Astrocyte (in vitro differentiated cells and primary cell): ENCODE measurements around the gene TNFRSF12A. TPM values are rescaled to one million over a fixed set of nuclear protein-coding genes. Genes with fewer than 3 reads are reported as not detected.

Experiments used
- DNase-seq: peaks from one replicate; pipeline ENCODE4 v3.0.0-alpha.2; 2010; ENCODE audit warnings: low read depth
- FAIRE-seq: peaks from 2 replicates; lab custom pipeline; 2011; peaks lifted over from hg19 to GRCh38; lab: Jason Lieb, UNC
- H2AFZ ChIP-seq: 2 replicates; pipeline ENCODE4 v1.6.0; 2012; ENCODE audit warnings: low read depth, low read length, inconsistent platforms
- H3K27ac ChIP-seq: 2 replicates; pipeline ENCODE4 v1.5.1; 2011; ENCODE audit warnings: low read depth, low read length, inconsistent platforms
- H3K27me3 ChIP-seq: 2 replicates; pipeline ENCODE4 v1.6.0; 2011; ENCODE audit warnings: low read length, inconsistent platforms; ENCODE audit not compliant: insufficient read depth
- H3K36me3 ChIP-seq: 2 replicates; pipeline ENCODE4 v1.5.1; 2011; ENCODE audit warnings: low read length, inconsistent platforms; ENCODE audit not compliant: insufficient read depth
- H3K4me1 ChIP-seq: 2 replicates; pipeline ENCODE4 v1.5.1; 2011; ENCODE audit warnings: low read length, inconsistent platforms; ENCODE audit not compliant: insufficient read depth
- H3K4me2 ChIP-seq: 2 replicates; pipeline ENCODE4 v1.6.0; 2012; ENCODE audit warnings: low read length, inconsistent platforms
- H3K4me3 ChIP-seq: 2 replicates; pipeline ENCODE4 v1.5.1; 2011; ENCODE audit warnings: low read depth, mild to moderate bottlenecking, low read length, inconsistent platforms; ENCODE audit not compliant: insufficient read depth
- H3K79me2 ChIP-seq: 2 replicates; pipeline ENCODE4 v1.6.0; 2012; ENCODE audit warnings: mild to moderate bottlenecking, low read length, inconsistent platforms; ENCODE audit not compliant: insufficient read depth
- H3K9ac ChIP-seq: 2 replicates; pipeline ENCODE4 v1.6.0; 2012; ENCODE audit warnings: mild to moderate bottlenecking, low read length, inconsistent platforms
- H3K9me3 ChIP-seq: 2 replicates; pipeline ENCODE4 v1.5.1; 2012; ENCODE audit warnings: low read depth, mild to moderate bottlenecking, low read length, inconsistent platforms; ENCODE audit not compliant: insufficient read depth
- H4K20me1 ChIP-seq: 2 replicates; pipeline ENCODE4 v1.6.0; 2012; ENCODE audit warnings: low read length, inconsistent platforms; ENCODE audit not compliant: insufficient read depth
- H3K27ac Mint-ChIP-seq: one replicate; pipeline ENCODE4 v1.8.0; 2021; ENCODE audit warnings: mild to moderate bottlenecking, mixed read lengths; ENCODE audit not compliant: unreplicated experiment
- H3K27me3 Mint-ChIP-seq: one replicate; pipeline ENCODE4 v1.8.0; 2021; ENCODE audit warnings: low read depth, mixed read lengths; ENCODE audit not compliant: unreplicated experiment
- H3K36me3 Mint-ChIP-seq: one replicate; pipeline ENCODE4 v1.8.0; 2021; ENCODE audit warnings: low read depth, mixed read lengths; ENCODE audit not compliant: unreplicated experiment
- H3K4me1 Mint-ChIP-seq: one replicate; pipeline ENCODE4 v1.8.0; 2021; ENCODE audit warnings: low read depth, mixed read lengths; ENCODE audit not compliant: unreplicated experiment
- H3K4me3 Mint-ChIP-seq: one replicate; pipeline ENCODE4 v1.8.0; 2021; ENCODE audit warnings: mild to moderate bottlenecking, moderate library complexity, mixed read lengths; ENCODE audit not compliant: unreplicated experiment
- H3K9me3 Mint-ChIP-seq: one replicate; pipeline ENCODE4 v1.8.0; 2021; ENCODE audit warnings: mild to moderate bottlenecking, mixed read lengths; ENCODE audit not compliant: unreplicated experiment
- CTCF ChIP-seq: IDR thresholded peaks from 2 replicates; pipeline ENCODE4 v1.5.1; 2011; ENCODE audit warnings: low read depth, mild to moderate bottlenecking, inconsistent platforms, low read length, moderate library complexity; ENCODE audit not compliant: insufficient read depth
- EZH2 ChIP-seq: IDR thresholded peaks from 2 replicates; pipeline ENCODE4 v1.6.1; 2012; ENCODE audit warnings: mild to moderate bottlenecking, low read length, inconsistent platforms; ENCODE audit not compliant: insufficient read depth
- total RNA-seq: library from RNA; stranded (reverse); gene quantifications from 2 replicates; pipeline ENCODE4 v1.2.1, GENCODE V29; 2021

The TNFRSF12A gene
- total RNA-seq, 1 donor from 2014 or later = 262 TPM

DNA sequence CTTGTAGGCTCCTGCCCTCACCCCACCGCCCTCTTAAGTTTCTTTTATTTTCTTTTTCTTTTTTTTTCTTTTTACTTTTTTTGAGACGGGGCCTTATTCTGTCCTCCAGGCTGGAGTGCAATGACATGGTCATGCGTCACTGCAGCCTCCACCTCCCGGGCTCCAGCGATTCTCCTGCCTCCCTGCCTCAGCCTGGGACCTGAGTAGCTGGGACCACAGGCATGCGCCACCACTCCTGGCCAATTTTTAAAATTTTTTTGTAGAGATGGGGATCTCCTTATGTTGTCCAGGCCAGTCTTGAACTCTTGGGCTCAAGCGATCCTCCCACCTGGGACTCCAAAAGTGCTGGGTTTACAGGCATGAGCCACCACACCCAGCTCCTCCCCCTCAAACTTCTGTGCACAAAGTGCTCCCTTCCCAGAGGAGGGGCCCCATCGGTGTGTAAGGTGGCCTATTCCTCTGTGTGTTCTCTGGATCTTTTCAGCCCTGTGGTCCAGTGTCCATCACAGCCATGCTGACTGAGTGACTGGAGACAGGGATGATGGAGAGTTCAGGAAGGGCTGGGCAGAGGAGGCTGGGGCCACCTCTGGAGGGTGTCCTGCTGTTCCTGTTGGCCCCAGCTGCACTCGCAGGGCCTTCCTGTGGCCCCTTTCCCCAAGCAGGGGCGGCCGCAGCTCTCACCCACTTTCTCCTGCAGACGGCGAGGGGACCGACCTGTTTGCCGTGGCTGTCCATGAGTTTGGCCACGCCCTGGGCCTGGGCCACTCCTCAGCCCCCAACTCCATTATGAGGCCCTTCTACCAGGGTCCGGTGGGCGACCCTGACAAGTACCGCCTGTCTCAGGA is 36.4 kb downstream of the TNFRSF12A start:
- H3K36me3 ChIP-seq = no peaks in the 10 kb centered on the region
- H3K27ac ChIP-seq = no peak overlapping the region
- peaks cover 10% of the 10 kb centered on the region for H3K4me1 ChIP-seq
- peaks cover 10% of the 10 kb centered on the region for H3K36me3 Mint-ChIP-seq
- no peak for FAIRE-seq
- H3K4me2 ChIP-seq = no peak overlapping the region
- H3K9me3 ChIP-seq = no peaks in the 10 kb centered on the region
- TF ChIP-seq CTCF (no peak), EZH2 (no peak)
- H3K79me2 ChIP-seq = no peaks in the 10 kb centered on the region
- H3K27ac Mint-ChIP-seq = no peak overlapping the region
- H2AFZ ChIP-seq = no peak overlapping the region
- no peaks in the 10 kb centered on the region for H3K27me3 ChIP-seq
- H3K4me1 Mint-ChIP-seq = no peaks in the 10 kb centered on the region
- peaks cover 3% of the 10 kb centered on the region for H4K20me1 ChIP-seq
- no peak overlapping the region for H3K9ac ChIP-seq
- no peak for DNase-seq
- peaks cover 3% of the 10 kb centered on the region for H3K9me3 Mint-ChIP-seq
- peaks cover 10% of the 10 kb centered on the region for H3K27me3 Mint-ChIP-seq
- H3K4me3 ChIP-seq = no peak overlapping the region
- no peak overlapping the region for H3K4me3 Mint-ChIP-seq

GRCh38 chr16:3057181-3058138 is 37.3 kb downstream of the TNFRSF12A start:
- Histone ChIP-seq H3K4me3 (peak overlapping the region; percentile 73), H2AFZ (no peak overlapping the region), H3K4me2 (peak overlapping the region; percentile 93), H3K4me1 (peaks cover 10% of the 10 kb centered on the region), H3K79me2 (no peaks in the 10 kb centered on the region), H3K9me3 (no peaks in the 10 kb centered on the region), H3K36me3 (no peaks in the 10 kb centered on the region), H4K20me1 (peaks cover 3% of the 10 kb centered on the region), H3K27ac (no peak overlapping the region), H3K9ac (no peak overlapping the region), H3K27me3 (no peaks in the 10 kb centered on the region)
- Mint-ChIP-seq H3K4me1 (no peaks in the 10 kb centered on the region), H3K27ac (no peak overlapping the region), H3K4me3 (peak overlapping the region; percentile 66), H3K36me3 (peaks cover 10% of the 10 kb centered on the region), H3K9me3 (peaks cover 3% of the 10 kb centered on the region), H3K27me3 (peaks cover 6% of the 10 kb centered on the region)
- no peak for FAIRE-seq
- TF ChIP-seq CTCF (no peak), EZH2 (no peak)
- no peak for DNase-seq
